HG03135 (cell line): Measurements from ENCODE around the gene ST3GAL3.

Source experiments
- ATAC-seq: cut with Tn5 transposase; IDR thresholded peaks from one replicate; pipeline ENCODE4 v1.9.1; 2021; ENCODE audit warnings: mild to moderate bottlenecking, moderate library complexity; ENCODE audit not compliant: unreplicated experiment

ST3GAL3 gene

DNA sequence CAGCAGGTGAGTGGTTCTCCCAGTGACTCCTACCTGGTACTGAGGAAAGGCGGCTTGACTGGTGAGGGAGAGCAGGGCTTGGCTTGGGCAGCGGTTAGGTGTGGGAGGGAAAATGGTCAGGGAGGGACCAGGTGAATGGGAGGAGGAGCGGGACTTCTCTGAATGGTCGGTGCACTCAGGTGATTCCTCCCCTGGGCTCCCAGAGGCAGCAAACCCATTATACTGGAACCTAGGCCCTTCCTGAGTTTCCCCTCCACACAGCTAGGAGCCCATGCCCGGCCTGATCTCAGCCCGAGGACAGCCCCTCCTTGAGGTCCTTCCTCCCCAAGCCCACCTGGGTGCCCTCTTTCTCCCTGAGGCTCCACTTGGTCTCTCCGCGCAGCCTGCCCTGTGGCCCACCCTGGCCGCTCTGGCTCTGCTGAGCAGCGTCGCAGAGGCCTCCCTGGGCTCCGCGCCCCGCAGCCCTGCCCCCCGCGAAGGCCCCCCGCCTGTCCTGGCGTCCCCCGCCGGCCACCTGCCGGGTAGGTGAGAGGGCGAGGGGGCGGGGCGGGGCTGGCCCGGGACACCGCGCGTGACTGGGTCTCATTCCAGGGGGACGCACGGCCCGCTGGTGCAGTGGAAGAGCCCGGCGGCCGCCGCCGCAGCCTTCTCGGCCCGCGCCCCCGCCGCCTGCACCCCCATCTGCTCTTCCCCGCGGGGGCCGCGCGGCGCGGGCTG is 228.5 kb downstream of the ST3GAL3 start:
- ATAC-seq: no peak

DNA sequence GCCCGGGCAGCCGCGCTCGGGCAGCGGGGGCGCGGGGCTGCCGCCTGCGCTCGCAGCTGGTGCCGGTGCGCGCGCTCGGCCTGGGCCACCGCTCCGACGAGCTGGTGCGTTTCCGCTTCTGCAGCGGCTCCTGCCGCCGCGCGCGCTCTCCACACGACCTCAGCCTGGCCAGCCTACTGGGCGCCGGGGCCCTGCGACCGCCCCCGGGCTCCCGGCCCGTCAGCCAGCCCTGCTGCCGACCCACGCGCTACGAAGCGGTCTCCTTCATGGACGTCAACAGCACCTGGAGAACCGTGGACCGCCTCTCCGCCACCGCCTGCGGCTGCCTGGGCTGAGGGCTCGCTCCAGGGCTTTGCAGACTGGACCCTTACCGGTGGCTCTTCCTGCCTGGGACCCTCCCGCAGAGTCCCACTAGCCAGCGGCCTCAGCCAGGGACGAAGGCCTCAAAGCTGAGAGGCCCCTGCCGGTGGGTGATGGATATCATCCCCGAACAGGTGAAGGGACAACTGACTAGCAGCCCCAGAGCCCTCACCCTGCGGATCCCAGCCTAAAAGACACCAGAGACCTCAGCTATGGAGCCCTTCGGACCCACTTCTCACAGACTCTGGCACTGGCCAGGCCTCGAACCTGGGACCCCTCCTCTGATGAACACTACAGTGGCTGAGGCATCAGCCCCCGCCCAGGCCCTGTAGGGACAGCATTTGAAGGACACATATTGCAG is 229.3 kb downstream of the ST3GAL3 start:
- no peak for ATAC-seq

DNA sequence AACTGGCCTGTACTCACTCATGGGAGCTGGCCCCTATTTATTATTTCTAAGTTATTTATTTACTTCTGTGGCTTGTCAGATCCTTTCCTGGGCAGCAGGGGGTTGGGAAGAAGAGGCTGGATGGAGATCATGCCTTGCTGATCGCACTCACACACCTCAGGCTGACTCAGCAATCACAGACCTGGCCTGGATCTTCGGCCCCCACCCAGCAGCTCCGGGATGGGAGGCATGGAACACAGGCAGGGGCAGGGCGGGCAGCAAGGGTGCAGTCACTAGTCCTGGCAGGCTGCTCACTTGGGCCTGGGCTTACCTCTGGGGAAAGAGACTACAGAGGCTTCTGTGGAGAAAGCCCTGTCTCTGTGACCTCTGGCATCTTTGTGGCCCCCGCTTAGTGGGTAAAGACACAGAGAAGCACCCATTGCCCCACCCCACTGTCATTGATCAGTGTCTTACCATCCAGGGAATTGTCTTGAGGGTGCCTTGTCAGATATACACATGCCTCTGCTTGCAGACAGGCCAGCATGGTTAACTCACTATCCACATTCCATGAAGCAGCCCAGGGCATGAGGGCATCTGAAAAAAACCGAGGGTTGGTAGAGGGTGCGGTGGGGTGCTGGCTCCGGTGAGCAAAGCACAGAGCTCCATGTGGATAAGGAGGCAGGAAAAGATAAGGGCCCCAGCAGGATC is 230.0 kb downstream of the ST3GAL3 start:
- no peak for ATAC-seq

DNA sequence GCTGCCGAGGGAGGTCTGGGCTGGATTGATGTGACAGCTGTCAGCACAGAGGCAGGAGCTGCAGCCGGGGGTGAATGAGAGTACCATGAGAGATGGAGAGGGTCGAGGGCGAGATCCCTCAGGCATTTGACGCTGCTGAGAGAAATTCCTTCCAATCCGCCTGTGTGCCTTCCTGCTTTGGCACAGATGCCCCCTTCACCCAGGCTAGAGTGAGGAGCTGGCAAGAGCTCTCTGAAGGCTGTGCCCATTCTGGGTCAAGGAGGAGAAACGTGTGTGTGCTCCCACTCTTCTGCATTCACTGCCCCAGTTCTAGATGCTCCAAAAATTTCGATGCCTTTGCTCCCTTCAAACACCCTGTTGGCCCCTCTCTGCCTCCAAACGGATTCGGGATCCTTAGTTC is 231.0 kb downstream of the ST3GAL3 start:
- ATAC-seq: no peak

DNA sequence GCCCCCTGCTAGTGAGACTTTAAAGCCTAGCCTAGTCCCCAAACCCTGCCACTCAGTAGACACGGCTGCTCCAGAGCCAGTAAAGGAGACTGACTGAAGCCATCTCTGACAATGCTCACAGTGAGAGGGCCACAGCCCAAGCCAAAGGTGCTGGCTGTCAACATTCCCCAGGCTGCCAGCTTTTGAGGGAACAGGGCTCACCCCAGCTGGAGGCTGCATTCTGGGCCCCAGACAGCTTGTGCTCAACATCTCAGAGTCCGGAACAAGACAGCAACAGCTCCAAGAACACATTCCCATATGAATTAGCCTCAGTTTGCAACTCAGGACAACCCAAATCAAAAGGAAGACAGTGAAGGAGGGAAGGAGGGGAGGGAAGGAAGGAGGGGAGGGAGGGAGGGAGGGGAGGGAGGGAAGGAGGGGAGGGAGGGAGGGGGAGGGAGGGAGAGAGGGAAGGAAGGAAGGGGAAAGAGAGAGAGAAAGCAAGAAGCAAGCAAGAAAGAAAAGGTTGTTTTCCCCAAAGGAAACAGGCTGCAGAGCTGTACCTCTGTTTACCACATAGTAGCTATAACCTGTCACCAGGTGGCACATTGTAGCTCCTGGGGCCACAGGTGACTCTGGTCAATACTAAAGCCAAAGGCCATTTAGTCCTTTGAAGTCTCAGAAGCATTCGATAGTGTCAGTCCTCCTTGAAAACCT is 231.7 kb downstream of the ST3GAL3 start:
- ATAC-seq: no peak

DNA sequence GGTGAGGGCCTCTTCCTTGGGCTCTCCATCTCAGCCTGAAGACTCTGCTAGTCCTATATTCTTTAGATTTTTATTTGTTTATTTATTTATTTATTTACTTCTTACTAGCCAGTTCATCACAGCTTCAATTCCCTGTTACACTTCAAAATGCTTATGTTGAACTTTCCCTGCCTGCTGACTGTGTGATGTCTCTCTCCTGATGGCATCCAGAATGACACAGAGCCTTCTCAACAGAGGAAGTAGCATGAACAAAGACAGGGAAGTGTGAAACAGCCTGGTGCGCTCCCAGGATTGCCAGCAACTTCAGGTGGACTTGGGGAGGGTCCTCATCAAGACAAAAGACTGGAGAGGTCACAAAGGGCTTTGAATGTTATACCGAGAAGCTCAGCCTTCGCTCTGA is 235.1 kb downstream of the ST3GAL3 start:
- no peak for ATAC-seq

DNA sequence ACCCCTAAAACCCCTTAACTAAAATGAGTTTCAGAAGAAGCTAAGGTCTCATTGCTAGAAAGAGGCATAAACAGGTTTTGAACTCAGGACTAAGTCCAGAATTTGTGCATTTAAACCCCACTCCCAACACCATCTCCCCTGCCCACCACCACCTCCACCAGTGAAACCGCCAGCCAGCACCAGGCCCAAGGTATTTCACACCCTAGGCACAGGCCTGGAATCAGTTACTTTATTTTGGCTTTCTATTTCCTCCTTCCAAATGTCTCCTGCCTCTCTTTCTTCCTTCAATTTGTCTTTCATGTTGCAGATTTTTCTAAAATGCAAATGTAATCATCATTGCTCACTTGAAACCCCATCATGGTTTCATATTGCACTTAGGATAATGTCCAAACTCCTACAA is 237.5 kb downstream of the ST3GAL3 start:
- ATAC-seq: no peak

DNA sequence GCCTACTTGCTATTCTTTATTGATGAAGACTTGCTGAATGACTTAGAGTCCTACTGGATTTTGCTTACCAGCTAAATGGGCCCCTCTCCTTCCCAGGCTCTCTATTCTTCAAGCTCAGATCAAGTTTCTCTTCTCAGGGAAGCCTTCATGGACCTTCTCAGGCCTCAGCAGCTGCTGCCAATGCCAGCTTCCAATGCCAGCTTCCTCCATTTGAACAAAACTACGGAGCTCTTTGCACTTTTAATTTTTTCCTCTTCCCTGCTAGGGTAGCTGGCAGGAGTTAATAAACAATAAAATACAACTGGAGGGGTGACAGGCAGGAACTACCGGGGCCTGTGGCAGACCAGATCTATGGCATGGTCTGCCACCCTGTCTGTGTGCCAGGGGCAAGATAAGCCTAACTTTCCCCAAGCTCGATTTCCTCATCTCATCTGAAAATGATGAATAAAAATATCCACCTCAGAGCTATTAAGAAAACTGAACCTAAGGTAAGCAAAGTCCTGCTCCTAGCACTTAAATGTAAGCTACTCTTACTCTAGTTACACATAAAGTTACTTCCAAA is 238.4 kb downstream of the ST3GAL3 start:
- ATAC-seq: no peak

DNA sequence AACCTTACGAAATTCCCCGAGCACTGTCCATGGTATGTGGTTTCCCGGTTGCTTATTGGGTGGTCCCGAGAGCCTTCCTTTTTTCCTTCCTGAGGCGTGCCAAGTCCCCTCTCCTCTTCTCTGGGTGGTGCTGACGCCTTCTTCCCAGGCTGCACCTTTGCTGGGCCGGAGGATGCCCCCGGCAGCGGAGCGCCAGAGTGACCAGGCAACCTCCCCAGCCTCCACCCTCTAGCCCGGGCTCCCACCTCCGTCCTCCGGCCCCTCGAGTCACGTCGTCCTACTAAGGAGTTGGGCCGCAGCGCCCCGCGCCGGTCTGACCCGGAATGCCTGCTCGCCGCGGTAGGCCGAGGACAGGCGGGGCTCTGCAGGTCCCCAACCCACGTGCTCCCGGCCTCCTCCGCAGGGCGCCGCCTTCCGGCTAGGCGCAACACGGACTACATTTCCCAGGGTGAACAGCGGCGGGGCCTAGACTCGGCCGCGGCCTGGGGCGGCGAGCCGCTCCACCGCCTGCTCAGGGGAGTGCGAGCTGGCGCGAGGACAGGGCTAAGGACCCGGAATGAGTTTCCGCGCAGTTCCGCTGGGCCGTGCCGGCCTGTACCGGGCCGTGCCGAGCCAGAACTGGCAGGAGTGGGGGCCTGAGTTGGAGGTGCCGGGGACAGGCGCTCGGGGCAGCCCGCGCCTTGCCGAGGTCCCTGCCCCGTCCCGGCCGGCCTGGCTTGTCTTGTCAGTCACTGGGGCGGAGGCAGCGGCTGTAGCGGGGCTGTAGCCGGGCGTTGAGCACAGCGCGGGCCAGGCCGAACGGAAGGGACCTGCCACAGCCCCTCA is 239.1 kb downstream of the ST3GAL3 start, which contains the start of gene IPO13:
Gene IPO13, plus strand, starts transcription at position 715 of the 825 bp plus-strand sequence. CDS start 651 bp downstream, outside the sequence.
- ATAC-seq: peak; percentile 91

DNA sequence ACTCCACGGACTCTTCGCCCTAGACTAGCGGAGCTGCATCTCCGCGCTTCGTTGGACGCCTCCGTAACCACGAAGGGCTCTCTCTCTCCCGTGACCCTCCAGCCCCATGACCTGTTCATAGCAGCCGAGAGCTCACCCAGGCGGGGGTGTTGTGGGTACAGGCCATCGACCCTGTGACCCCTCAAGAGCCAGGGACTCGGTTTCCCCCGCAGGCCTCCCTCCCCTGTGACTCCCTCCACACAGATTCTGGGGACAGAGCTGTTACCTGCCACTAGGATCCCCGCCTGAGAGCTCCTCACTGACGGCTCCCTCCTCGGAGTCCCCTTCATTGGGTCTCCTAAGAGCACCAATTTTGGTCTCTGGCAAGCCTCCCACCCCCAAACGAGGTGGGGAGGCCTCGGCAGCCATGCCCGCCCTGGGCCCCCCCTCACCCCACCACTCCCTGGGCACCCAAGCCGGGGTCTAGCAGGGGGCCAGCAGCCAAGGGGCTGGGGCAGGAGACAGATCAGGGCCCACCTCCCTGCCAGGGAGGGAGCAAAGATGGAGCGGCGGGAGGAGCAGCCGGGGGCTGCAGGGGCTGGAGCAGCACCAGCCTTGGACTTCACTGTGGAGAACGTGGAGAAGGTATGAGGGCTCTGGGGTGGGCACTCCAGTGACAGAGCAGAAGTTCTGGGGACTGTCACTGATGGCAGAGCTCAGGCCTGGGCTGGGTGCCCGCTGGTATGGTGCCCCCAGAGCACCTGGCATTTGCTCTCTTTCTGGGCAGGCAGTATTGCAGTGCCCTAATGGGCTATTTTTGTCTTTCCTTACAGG is 239.9 kb downstream of the ST3GAL3 start:
- ATAC-seq: peak; percentile 6

DNA sequence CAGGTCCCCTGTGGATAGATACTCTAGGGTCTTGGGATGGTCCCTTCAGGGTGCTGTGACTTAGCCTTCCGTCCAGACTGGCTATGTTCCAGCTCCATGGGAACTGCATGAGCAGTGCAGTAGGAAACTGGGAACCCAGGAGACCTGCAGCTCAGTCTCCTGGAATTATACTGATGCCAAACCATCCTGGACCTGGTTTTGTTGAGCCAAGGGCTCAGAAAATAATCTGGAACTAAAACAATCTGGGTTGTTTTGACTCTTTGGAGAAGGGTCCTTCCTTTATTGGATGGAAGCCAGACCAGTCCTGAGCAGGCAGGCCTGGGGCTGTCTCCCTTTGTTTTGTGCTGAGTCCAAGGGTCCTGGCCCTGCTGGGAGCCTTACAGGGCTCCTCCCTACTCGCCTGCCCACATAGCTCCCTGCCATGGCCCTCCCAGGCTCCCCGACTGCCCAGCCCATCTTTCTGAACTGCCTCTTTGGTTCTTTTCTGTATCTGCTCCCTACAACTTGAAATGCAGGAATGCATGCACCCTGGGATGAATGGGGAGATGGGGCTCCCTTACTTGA is 240.6 kb downstream of the ST3GAL3 start:
- ATAC-seq: no peak

DNA sequence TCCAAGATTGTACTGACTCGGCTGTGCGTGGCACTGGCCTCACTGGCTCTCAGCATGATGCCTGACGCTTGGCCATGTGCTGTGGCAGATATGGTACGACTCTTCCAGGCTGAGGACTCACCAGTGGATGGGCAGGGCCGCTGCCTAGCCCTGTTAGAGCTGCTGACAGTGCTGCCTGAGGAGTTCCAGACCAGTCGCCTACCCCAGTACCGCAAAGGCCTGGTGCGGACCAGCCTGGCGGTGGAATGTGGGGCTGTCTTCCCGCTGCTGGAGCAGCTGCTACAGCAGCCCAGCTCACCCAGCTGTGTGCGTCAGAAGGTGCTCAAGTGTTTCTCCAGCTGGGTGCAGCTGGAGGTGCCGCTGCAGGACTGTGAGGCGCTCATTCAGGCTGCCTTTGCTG is 242.3 kb downstream of the ST3GAL3 start:
- ATAC-seq: no peak

DNA sequence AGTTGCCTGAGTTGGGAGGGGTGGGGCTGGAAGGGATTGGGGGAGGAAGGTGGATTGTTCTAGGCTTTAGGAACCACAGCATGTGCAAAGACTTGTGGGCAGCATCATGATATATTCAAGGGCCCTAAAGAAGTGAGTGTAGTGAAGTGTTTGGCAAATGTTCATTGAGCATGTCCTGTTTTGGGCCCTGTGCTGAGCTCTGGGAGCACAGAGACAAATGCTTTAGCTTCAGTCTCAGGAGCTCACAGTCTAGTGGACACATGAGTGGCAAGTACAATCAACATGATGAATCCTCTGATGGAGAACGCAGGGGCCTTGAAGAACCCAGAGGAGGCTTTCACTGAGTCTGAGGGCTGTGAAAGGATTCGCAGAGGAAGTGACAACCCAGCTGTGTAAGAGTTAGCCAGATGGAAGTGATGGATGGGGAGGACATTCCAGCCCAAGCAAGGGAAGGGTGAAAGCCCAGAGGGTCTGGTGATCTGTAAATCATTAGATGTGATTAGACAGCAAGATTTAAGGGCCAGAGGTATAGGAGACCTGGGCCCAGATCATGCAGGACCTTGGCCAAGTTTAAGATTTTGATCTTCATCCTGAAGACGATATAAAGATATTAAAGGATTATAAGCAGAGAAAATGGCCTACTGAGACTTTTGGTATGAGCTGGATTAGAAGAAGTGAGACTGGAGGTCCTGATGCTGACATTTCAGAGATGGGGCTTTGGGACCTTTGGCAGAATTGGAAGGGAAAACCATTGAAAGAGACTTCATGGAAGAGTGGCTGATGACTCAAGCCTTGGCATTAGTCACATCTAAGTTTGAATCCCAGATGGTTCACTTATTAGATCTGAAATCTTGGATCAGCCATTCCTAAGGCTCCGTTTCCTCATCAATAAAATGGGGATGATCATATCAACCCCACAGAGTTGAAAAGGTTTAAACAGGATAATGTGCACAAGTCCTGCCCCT is 244.0 kb downstream of the ST3GAL3 start:
- no peak for ATAC-seq

DNA sequence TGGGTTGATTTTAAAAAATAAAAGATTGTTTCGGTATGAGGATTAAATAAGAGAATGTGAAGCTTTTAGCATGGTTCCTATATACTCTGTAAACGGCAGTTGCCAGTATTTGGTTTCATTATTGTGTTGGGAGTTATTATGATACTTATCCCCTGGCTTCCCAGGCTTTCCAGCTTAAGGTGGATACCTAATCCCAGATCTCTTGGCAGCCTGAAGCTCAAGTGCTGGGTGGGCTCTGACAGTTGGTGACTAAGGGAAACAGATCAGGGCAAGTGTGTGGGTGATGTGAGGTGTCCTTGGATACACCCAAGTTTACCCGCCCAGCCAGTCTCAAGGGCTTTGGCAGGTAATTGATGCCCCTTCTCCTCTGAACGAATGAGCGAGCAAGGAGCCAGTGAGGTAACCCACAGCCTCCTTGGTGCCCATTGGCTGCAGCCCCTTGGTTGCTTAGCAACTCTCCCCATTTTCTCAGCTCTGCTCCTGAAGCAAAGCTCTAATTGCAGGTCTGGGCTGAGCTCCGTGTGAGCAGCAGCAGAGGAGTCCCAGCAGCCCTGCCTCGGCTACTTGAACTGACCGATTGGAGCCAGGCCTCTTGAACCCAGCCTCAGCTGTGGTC is 245.5 kb downstream of the ST3GAL3 start:
- ATAC-seq: no peak

DNA sequence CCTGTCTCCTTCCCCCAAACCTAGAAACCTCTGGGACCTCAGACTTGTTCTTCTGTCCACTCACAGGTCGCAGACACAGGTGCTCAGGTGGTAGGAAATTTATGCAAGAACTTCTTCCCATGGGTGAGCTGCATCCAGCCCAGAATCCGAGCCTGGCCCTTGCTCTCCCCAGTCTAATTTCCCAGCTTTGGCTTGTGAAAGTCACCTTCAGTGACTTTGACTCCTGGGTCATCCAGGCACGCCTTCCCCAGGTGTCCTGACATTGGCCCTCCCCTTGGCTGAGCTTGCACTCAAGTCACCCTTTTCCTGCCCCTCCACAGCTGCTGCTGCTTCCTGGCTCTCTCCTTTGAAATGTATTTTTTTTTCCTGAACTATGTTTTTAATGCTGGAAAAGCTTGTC is 246.0 kb downstream of the ST3GAL3 start:
- no peak for ATAC-seq

DNA sequence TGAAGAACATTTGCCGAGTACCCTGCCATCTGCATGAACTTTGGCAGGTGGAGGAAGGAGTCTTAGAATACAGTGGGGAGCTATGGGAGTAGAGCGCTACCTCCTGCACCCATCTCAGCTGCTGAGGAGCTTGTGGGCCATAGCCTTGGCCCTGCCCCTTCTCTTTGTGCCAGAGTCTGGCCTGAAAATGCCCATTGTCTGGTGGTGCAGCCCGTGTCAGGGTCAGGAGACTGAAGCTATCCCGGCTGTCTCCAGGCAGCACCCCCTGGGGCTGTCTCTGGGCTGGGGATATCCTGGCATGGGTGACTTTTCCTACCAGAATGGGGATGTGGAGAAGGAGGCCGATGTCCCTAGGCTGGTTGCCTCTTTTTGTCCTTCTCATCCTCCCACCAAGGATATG is 246.7 kb downstream of the ST3GAL3 start:
- no peak for ATAC-seq

DNA sequence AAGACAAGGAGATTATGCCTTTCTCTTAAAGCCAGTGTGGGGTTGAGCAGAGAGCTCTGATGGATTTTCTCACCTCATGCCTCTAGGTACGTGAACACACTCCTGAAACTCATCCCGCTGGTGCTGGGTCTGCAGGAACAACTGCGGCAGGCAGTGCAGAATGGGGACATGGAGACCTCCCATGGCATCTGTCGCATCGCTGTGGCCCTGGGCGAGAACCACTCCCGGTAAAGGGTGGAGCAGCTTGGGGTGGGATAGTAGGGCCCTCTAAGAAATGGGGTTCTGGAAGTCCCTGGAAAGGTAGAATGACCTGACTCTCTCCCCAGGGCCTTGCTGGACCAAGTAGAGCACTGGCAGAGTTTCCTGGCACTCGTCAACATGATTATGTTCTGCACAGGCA is 248.9 kb downstream of the ST3GAL3 start:
- ATAC-seq: no peak
